Measurements from ENCODE around the gene PTBP3.
"Not testable (repeated sequence)": the region's sequence is repeated elsewhere in the genome, so short reads cannot be mapped to it uniquely, and the experiment has no call there.

Gene PTBP3

GRCh38 chr9:112193572-112194288 lies 139.7 kb downstream of the PTBP3 start:
- DNase-seq: no peak

GRCh38 chr9:112190320-112190719 lies 143.1 kb downstream of the PTBP3 start:
- not testable (repeated sequence) for DNase-seq

- DNase-seq: no peak
Observed at GRCh38 chr9:112188884-112189283, 144.5 kb downstream of the PTBP3 start.

GRCh38 chr9:112187404-112187803 lies 146.0 kb downstream of the PTBP3 start:
- DNase-seq: no peak

- DNase-seq: no peak
Observed at GRCh38 chr9:112186695-112187094, 146.7 kb downstream of the PTBP3 start.

GRCh38 chr9:112184946-112185345 lies 148.5 kb downstream of the PTBP3 start:
- no peak for DNase-seq

GRCh38 chr9:112184221-112184620 lies 149.2 kb downstream of the PTBP3 start:
- DNase-seq: no peak

- DNase-seq: peak; percentile 38 to 55
Observed at GRCh38 chr9:112180387-112180881, 153.0 kb downstream of the PTBP3 start.

- no peak for DNase-seq
Observed at GRCh38 chr9:112179816-112180215, 153.6 kb downstream of the PTBP3 start.

- no peak for DNase-seq
Observed at GRCh38 chr9:112176524-112176923, 156.9 kb downstream of the PTBP3 start.

- DNase-seq: peak in 1 of 2 donors; percentile 18
Observed at GRCh38 chr9:112175796-112176315, 157.6 kb downstream of the PTBP3 start.

- peak; percentile 26 to 46 for DNase-seq
Observed at GRCh38 chr9:112174965-112175795, 158.2 kb downstream of the PTBP3 start, which contains the start of gene SUSD1. Gene SUSD1 (minus strand): TSS chr9:112175297. CDS start chr9:112175235, 62 bp downstream.

- peak; percentile 68 to 79 for DNase-seq
Observed at GRCh38 chr9:112174222-112174964, 159.0 kb downstream of the PTBP3 start.

GRCh38 chr9:112173489-112174221 lies 159.8 kb downstream of the PTBP3 start:
- no peak for DNase-seq

- DNase-seq: no peak
Observed at GRCh38 chr9:112170968-112171367, 162.5 kb downstream of the PTBP3 start.

- no peak for DNase-seq
Observed at GRCh38 chr9:112170235-112170634, 163.2 kb downstream of the PTBP3 start.

GRCh38 chr9:112169368-112169767 lies 164.1 kb downstream of the PTBP3 start:
- no peak for DNase-seq

GRCh38 chr9:112168197-112168596 lies 165.2 kb downstream of the PTBP3 start:
- no peak for DNase-seq
